Measurements from ENCODE around the gene FZD8.

FZD8 gene

DNA sequence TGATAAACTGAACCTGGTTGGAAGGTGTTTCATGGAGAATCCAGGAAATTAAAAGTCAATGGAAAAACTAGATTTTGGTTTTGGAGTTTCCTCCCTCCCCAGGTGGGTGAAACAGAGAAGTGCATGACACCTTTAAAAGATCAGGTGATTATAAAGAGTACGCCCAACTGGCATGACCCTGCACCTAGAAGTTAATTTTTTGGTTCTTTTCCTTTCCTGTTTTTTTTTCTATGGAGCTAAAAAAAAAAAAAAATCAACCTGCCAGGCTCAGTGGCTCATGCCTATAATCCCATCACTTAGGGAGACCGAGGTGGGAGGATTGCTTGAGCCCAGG is 29.0 kb downstream of the FZD8 start:
- no peak for DNase-seq (ENCODE audit: extremely low read depth, low read depth)
- no peak for TF ChIP-seq CTCF (IDR thresholded peaks at IDR 0.05; ENCODE audit: low read depth, low read length)

DNA sequence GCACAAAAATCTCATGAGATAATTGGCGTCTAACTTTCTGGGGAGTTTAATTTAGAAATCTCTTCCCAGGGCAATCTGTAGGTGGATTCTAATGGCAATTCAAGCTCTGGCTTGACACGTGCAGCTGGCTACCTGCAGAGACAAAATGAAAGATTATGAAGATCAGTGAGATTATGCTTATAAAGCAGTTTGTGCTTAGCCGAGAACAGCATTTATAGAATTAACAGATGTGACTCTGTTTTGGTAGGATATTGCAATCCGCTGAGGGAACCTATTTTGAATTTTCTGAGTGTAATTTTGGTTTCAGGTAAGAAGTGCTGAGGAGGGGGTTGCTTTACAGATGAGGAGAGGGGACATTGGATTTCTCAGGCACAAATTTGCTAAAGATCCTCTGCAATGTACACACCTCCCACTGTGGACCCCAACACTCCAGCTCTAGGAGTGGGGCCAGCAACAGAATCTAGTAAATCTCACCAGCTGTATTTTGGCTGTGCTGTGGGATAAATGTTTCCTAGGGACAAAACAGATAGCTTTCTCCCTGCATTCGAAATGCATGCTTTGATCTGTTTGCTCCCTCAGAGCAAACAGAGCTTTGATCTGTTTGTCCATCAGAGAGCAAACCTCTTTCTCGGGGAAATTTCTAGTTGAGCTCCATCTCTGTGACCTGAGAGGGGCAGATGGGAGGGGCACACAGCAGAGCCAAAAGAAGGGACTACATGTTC is 29.6 kb downstream of the FZD8 start:
- TF ChIP-seq CTCF (IDR thresholded peaks at IDR 0.05; ENCODE audit: low read depth, low read length): no peak
- no peak for DNase-seq (ENCODE audit: extremely low read depth, low read depth)

DNA sequence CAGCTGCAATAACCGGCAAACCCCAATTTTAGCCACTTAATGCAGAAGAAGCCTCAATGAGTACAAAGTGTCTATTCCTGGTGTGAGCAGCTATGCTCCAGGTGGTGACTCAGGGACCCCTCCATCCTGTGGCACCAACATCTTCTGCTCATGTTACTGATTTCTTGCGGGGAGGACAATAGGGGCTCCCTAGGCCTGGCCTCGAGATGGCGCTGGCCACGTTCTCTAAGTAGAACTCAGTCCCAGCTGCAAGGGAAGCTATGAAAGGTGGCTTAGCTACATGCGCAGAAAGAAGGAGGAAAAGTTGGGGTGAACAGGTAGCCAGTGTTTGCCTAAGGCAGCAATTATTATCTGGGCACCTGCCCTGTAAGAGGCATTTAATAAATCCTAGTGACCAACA is 30.3 kb downstream of the FZD8 start:
- TF ChIP-seq CTCF (IDR thresholded peaks at IDR 0.05; ENCODE audit: low read depth, low read length): no peak
- DNase-seq (ENCODE audit: extremely low read depth, low read depth): no peak

- TF ChIP-seq CTCF (IDR thresholded peaks at IDR 0.05; ENCODE audit: low read depth, low read length): no peak
- no peak for DNase-seq (ENCODE audit: extremely low read depth, low read depth)
Measured at GRCh38 chr10:35608328-35608672, 33.8 kb downstream of the FZD8 start.

DNA sequence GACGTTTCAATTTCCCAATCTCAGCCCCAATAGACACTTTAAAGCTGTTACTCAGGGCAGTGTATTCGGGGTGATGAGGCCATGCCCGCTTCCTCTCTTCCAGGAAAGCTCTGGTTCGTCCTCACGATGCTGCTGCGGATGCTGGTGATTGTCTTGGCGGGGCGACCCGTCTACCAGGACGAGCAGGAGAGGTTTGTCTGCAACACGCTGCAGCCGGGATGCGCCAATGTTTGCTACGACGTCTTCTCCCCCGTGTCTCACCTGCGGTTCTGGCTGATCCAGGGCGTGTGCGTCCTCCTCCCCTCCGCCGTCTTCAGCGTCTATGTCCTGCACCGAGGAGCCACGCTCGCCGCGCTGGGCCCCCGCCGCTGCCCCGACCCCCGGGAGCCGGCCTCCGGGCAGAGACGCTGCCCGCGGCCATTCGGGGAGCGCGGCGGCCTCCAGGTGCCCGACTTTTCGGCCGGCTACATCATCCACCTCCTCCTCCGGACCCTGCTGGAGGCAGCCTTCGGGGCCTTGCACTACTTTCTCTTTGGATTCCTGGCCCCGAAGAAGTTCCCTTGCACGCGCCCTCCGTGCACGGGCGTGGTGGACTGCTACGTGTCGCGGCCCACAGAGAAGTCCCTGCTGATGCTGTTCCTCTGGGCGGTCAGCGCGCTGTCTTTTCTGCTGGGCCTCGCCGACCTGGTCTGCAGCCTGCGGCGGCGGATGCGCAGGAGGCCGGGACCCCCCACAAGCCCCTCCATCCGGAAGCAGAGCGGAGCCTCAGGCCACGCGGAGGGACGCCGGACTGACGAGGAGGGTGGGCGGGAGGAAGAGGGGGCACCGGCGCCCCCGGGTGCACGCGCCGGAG is 34.4 kb downstream of the FZD8 start:
- TF ChIP-seq CTCF (IDR thresholded peaks at IDR 0.05; ENCODE audit: low read depth, low read length): no peak
- DNase-seq (ENCODE audit: extremely low read depth, low read depth): no peak

DNA sequence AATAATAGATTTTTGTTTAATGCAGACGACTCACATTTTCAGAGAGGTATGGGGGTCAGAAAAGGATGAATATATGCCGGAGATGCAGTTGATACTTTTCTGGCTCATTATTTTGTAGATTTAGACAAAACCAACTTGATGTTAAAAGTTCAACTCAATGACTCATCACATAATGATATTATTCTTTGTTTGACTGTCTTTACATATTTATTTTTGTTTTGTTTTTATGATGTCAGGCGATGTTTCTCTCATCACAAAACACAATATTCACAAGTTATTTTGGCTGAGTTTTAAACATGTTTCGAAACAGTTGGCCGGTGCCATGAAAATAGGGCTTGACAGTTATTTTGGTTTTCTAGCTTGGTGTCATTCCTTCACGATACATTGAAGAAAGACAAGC is 35.7 kb downstream of the FZD8 start:
- TF ChIP-seq CTCF (IDR thresholded peaks at IDR 0.05; ENCODE audit: low read depth, low read length): no peak
- DNase-seq (ENCODE audit: extremely low read depth, low read depth): no peak

GRCh38 chr10:35605191-35605590 is 36.9 kb downstream of the FZD8 start, which contains the start of gene GJD4:
Gene GJD4, plus strand, starts transcription at chr10:35605341. Its CDS starts 227 bp downstream, at chr10:35605568.
- TF ChIP-seq CTCF (IDR thresholded peaks at IDR 0.05; ENCODE audit: low read depth, low read length): no peak
- DNase-seq (ENCODE audit: extremely low read depth, low read depth): no peak

Measured in AG09319 (cell line).